ENCODE data around the gene NECAB2.

Gene NECAB2

GRCh38 chr16:83929811-83930555, 38.1 kb upstream of the NECAB2 start:
- Histone ChIP-seq H3K36me3 (ENCODE audit: control insufficient read depth, insufficient read depth, low read length) (no peaks in the 10 kb centered on the region), H3K27ac (ENCODE audit: low read length) (no peak overlapping the region), H3K27me3 (ENCODE audit: control insufficient read depth, insufficient read depth, low read length) (no peaks in the 10 kb centered on the region), H3K9me3 (ENCODE audit: control insufficient read depth, insufficient read depth, low read length) (no peaks in the 10 kb centered on the region), H3K4me1 (ENCODE audit: control insufficient read depth, insufficient read depth, low read length) (peaks cover 4% of the 10 kb centered on the region; the same call in 1 of the 2 replicates), H3K4me3 (ENCODE audit: low read length) (no peak overlapping the region)
- WGBS (ENCODE audit: insufficient coverage, insufficient read length), result no CpG with 5 or more reads among the region's 17 CpGs
- DNase-seq (ENCODE audit: low read depth, low spot score), result no peak

DNA sequence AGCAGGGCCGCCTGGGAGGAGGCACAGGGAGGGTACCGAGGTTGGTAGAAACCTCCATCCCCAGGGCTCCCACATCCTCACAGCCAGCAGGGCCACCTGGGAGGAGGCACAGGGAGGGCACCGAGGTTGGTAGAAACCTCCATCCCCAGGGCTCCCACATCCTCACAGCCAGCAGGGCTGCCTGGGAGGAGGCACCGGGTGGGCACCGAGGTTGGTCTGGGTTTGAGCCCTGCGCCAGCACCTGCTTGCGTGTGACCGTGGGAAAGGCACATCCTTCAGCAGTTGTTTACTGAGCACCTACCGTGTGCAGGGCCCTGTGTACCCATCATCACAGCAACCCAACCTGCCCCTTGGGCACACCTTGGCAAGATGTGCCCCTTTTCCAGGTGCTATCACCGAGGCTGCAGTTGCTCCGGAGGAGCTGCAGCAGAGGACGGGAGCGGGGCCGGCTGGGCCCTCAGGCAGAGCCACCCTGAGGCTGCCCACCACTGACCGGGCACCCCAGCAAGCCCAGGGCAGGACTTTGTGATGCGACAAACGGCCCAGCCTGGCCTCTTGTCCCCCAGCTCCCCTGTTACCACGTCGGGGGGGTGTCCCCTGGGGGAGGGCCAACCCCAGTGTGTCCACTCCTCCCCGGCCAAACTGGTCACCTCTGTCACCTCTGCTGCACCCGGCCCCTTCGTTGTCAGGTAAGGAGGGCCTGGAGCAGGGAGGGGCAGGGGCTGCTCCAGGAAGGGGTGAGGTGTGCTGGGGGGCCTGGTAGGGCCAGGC, 37.1 kb upstream of the NECAB2 start:
- Histone ChIP-seq H3K36me3 (ENCODE audit: control insufficient read depth, insufficient read depth, low read length) (no peaks in the 10 kb centered on the region; the same call in 1 of the 2 replicates), H3K4me3 (ENCODE audit: low read length) (no peak overlapping the region), H3K4me1 (ENCODE audit: control insufficient read depth, insufficient read depth, low read length) (peaks cover 4% of the 10 kb centered on the region; the same call in 1 of the 2 replicates), H3K27me3 (ENCODE audit: control insufficient read depth, insufficient read depth, low read length) (no peaks in the 10 kb centered on the region), H3K27ac (ENCODE audit: low read length) (no peak overlapping the region), H3K9me3 (ENCODE audit: control insufficient read depth, insufficient read depth, low read length) (no peaks in the 10 kb centered on the region)
- no peak for DNase-seq (ENCODE audit: low read depth, low spot score)
- WGBS (ENCODE audit: insufficient coverage, insufficient read length), result no CpG with 5 or more reads among the region's 22 CpGs

DNA sequence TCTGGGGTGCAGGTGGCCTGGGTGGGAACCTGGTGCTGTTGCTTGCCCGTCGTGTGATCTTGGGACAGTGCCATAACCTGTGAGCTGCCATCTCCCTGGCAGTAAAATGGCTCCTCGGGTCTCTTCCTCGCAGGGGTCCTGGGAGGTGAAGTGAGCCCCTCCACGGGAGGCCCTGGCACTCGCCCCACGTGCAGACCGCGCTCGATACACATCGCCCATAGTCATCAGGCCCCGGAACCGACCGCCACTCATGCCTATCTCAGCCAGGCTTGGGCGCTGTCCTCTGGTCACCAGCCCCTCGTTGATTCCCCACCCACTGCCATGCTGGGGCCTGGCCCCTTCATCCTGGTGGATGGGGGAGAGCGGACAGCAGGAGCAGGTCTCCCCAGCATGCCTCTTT, 36.5 kb upstream of the NECAB2 start:
- H3K4me1 ChIP-seq (ENCODE audit: control insufficient read depth, insufficient read depth, low read length), result peaks cover under 1% of the 10 kb centered on the region; the same call in 1 of the 2 replicates
- no peak overlapping the region for H3K27ac ChIP-seq (ENCODE audit: low read length)
- H3K36me3 ChIP-seq (ENCODE audit: control insufficient read depth, insufficient read depth, low read length), result no peaks in the 10 kb centered on the region; the same call in 1 of the 2 replicates
- no peaks in the 10 kb centered on the region for H3K27me3 ChIP-seq (ENCODE audit: control insufficient read depth, insufficient read depth, low read length)
- DNase-seq (ENCODE audit: low read depth, low spot score), result no peak
- no CpG with 5 or more reads among the region's 17 CpGs for WGBS (ENCODE audit: insufficient coverage, insufficient read length)
- H3K4me3 ChIP-seq (ENCODE audit: low read length), result no peak overlapping the region
- H3K9me3 ChIP-seq (ENCODE audit: control insufficient read depth, insufficient read depth, low read length), result no peaks in the 10 kb centered on the region

GRCh38 chr16:83932304-83932703, 35.7 kb upstream of the NECAB2 start:
- H3K36me3 ChIP-seq (ENCODE audit: control insufficient read depth, insufficient read depth, low read length), result no peaks in the 10 kb centered on the region; the same call in 1 of the 2 replicates
- no peak overlapping the region for H3K4me3 ChIP-seq (ENCODE audit: low read length)
- no peaks in the 10 kb centered on the region for H3K9me3 ChIP-seq (ENCODE audit: control insufficient read depth, insufficient read depth, low read length)
- H3K27me3 ChIP-seq (ENCODE audit: control insufficient read depth, insufficient read depth, low read length), result no peaks in the 10 kb centered on the region
- DNase-seq (ENCODE audit: low read depth, low spot score), result no peak
- WGBS (ENCODE audit: insufficient coverage, insufficient read length), result no CpG with 5 or more reads among the region's 11 CpGs
- no peaks in the 10 kb centered on the region for H3K4me1 ChIP-seq (ENCODE audit: control insufficient read depth, insufficient read depth, low read length)
- no peak overlapping the region for H3K27ac ChIP-seq (ENCODE audit: low read length)

DNA sequence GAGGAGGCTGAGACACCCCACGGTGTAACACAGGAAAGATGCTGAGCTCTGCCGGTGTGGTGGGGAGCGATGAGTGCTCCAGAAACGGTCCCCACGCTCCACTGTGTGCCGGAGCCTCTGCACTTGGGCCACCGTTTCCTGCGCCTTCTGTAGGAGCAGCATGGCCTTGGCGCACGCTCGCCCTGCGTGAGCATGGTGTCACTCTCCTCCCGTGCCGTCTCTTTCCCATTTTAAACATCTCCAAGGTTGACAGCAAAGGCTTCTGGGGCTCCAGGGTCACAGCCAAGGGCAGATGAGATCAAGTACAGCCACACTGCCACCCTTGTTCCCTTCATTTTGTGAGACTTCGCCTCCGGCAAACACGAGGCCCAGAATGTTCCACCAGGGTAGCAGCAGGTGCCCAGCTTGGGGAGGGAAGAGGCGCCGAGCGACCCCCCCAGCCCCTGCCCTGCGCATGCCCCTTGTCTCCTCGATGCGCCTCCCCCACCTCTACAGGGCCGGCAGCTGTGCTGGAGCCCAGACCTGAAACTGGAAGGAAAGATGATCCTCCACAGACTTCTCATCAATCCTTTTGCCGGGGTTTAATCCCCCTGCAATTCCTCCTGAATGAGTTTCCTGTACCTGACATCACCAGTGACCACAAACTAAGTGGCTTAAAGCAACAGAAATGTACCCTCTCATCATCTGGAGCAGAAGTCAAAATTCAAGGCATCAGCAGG, 34.9 kb upstream of the NECAB2 start:
- Histone ChIP-seq H3K36me3 (ENCODE audit: control insufficient read depth, insufficient read depth, low read length) (no peaks in the 10 kb centered on the region; the same call in 1 of the 2 replicates), H3K27me3 (ENCODE audit: control insufficient read depth, insufficient read depth, low read length) (no peaks in the 10 kb centered on the region), H3K4me1 (ENCODE audit: control insufficient read depth, insufficient read depth, low read length) (no peaks in the 10 kb centered on the region), H3K9me3 (ENCODE audit: control insufficient read depth, insufficient read depth, low read length) (no peaks in the 10 kb centered on the region), H3K4me3 (ENCODE audit: low read length) (no peak overlapping the region), H3K27ac (ENCODE audit: low read length) (no peak overlapping the region)
- no peak for DNase-seq (ENCODE audit: low read depth, low spot score)
- WGBS (ENCODE audit: insufficient coverage, insufficient read length), result no CpG with 5 or more reads among the region's 25 CpGs

- Histone ChIP-seq H3K36me3 (ENCODE audit: control insufficient read depth, insufficient read depth, low read length) (no peaks in the 10 kb centered on the region; the same call in 1 of the 2 replicates), H3K9me3 (ENCODE audit: control insufficient read depth, insufficient read depth, low read length) (no peaks in the 10 kb centered on the region), H3K4me3 (ENCODE audit: low read length) (no peak overlapping the region), H3K27ac (ENCODE audit: low read length) (no peak overlapping the region), H3K27me3 (ENCODE audit: control insufficient read depth, insufficient read depth, low read length) (no peaks in the 10 kb centered on the region), H3K4me1 (ENCODE audit: control insufficient read depth, insufficient read depth, low read length) (no peaks in the 10 kb centered on the region)
- DNase-seq (ENCODE audit: low read depth, low spot score), result no peak
- WGBS (ENCODE audit: insufficient coverage, insufficient read length), result no CpG with 5 or more reads among the region's 28 CpGs
These were observed 34.0 kb upstream of the NECAB2 start for GRCh38 chr16:83933885-83934683.

DNA sequence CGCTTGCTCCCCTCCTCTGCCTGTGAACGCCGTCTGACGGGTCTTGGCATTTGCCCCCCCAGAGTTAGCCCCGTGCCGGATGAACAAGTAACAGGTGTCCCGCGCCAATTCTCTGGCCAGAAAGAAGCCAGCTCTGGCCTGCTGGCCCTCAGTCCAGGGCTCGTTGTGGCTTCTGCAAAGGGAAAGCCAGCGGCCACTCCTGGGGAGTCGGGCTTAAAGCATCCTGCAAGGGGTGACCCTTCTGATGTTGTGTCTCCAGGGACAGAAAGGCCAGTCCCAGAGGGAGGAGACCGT, 33.4 kb upstream of the NECAB2 start:
- DNase-seq (ENCODE audit: low read depth, low spot score), result no peak
- Histone ChIP-seq H3K4me1 (ENCODE audit: control insufficient read depth, insufficient read depth, low read length) (no peaks in the 10 kb centered on the region), H3K27me3 (ENCODE audit: control insufficient read depth, insufficient read depth, low read length) (no peaks in the 10 kb centered on the region), H3K4me3 (ENCODE audit: low read length) (no peak overlapping the region), H3K36me3 (ENCODE audit: control insufficient read depth, insufficient read depth, low read length) (no peaks in the 10 kb centered on the region; the same call in 1 of the 2 replicates), H3K9me3 (ENCODE audit: control insufficient read depth, insufficient read depth, low read length) (no peaks in the 10 kb centered on the region), H3K27ac (ENCODE audit: low read length) (no peak overlapping the region)
- no CpG with 5 or more reads among the region's 12 CpGs for WGBS (ENCODE audit: insufficient coverage, insufficient read length)

- DNase-seq (ENCODE audit: low read depth, low spot score), result no peak
- Histone ChIP-seq H3K27ac (ENCODE audit: low read length) (no peak overlapping the region), H3K4me1 (ENCODE audit: control insufficient read depth, insufficient read depth, low read length) (no peaks in the 10 kb centered on the region), H3K36me3 (ENCODE audit: control insufficient read depth, insufficient read depth, low read length) (no peaks in the 10 kb centered on the region; the same call in 1 of the 2 replicates), H3K27me3 (ENCODE audit: control insufficient read depth, insufficient read depth, low read length) (no peaks in the 10 kb centered on the region), H3K4me3 (ENCODE audit: low read length) (no peak overlapping the region), H3K9me3 (ENCODE audit: control insufficient read depth, insufficient read depth, low read length) (no peaks in the 10 kb centered on the region)
- WGBS (ENCODE audit: insufficient coverage, insufficient read length), result no CpG with 5 or more reads among the region's 30 CpGs
These were observed 32.8 kb upstream of the NECAB2 start for GRCh38 chr16:83935005-83935857.

DNA sequence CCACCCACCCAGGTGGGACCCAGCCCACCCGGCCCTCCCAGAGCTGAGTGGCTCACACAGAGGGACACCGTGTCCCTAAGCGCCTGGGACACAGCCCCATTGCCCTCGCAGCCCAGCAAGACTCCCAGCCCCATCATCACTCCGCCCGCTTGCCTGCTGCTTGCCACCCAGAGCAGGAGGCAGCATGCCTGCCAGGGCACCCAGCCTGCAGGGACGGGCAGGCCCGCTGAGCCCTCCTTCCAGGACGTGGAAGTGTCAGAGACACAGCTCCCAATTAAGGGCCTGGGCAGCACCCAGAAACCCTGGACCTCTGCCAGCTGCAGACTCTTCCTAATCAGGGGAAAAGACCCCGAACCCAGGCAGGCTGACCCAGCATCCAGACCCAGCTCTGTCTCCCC, 32.2 kb upstream of the NECAB2 start:
- Histone ChIP-seq H3K27me3 (ENCODE audit: control insufficient read depth, insufficient read depth, low read length) (no peaks in the 10 kb centered on the region), H3K9me3 (ENCODE audit: control insufficient read depth, insufficient read depth, low read length) (no peaks in the 10 kb centered on the region), H3K27ac (ENCODE audit: low read length) (no peak overlapping the region), H3K4me3 (ENCODE audit: low read length) (no peak overlapping the region), H3K4me1 (ENCODE audit: control insufficient read depth, insufficient read depth, low read length) (no peaks in the 10 kb centered on the region), H3K36me3 (ENCODE audit: control insufficient read depth, insufficient read depth, low read length) (no peaks in the 10 kb centered on the region; the same call in 1 of the 2 replicates)
- no peak for DNase-seq (ENCODE audit: low read depth, low spot score)
- WGBS (ENCODE audit: insufficient coverage, insufficient read length), result no CpG with 5 or more reads among the region's 10 CpGs

Measured in iPS DF 6.9 (cell line).